IPS-20b (cell line): ENCODE measurements around the gene BCAS1.

Experiments
- H3K27ac ChIP-seq: one replicate; pipeline ENCODE4 v1.5.1; 2013; ENCODE audit warnings: low read length
- H3K27me3 ChIP-seq: 2 replicates; pipeline ENCODE4 v1.6.1; 2013; ENCODE audit warnings: mild to moderate bottlenecking, low read length, inconsistent platforms; ENCODE audit not compliant: insufficient read depth
- H3K36me3 ChIP-seq: 2 replicates; pipeline ENCODE4 v1.6.1; 2013; ENCODE audit warnings: low read depth, mild to moderate bottlenecking, inconsistent platforms, low read length, moderate library complexity; ENCODE audit not compliant: insufficient read depth
- H3K4me1 ChIP-seq: 2 replicates; pipeline ENCODE4 v1.6.1; 2013; ENCODE audit warnings: mild to moderate bottlenecking, control low read depth, inconsistent platforms, low read length, moderate library complexity; ENCODE audit not compliant: insufficient read depth
- H3K4me3 ChIP-seq: 2 replicates; pipeline ENCODE4 v1.5.1; 2013; ENCODE audit warnings: mild to moderate bottlenecking, low read length, inconsistent platforms
- H3K9ac ChIP-seq: 2 replicates; pipeline ENCODE4 v1.6.1; 2013; ENCODE audit warnings: low read depth, mild to moderate bottlenecking, inconsistent platforms, low read length, moderate library complexity
- H3K9me3 ChIP-seq: 2 replicates; pipeline ENCODE4 v1.6.1; 2013; ENCODE audit warnings: mild to moderate bottlenecking, low read depth, low read length, inconsistent platforms; ENCODE audit not compliant: insufficient read depth

Gene BCAS1

DNA sequence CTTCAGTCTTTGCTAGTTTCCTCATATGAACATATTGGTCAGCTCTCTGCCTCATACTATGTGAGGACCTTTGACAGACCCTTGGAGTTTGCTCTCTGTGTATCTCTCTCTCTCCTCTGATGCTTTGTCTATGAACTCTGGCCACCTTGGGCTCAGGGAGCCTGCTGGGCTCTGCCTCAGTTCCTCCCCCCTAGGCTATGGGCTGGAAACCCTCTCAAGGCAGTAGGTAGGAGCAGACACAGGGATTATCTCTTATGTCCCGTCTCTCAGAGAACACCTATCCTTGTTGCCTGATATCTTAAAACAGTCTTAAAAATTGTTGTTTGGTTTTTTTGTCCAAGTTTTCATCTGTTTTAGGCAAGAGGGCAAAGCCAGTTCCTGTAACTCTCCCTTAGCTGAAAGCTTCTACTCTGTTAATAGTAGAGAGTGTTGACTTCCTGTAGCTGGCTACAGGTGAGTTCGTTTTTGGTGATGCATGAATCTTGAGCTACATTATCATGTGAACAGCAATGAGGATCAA, 68.3 kb downstream of the BCAS1 start:
- Histone ChIP-seq H3K4me1 (no peaks in the 10 kb centered on the region), H3K27ac (no peak overlapping the region), H3K4me3 (no peak overlapping the region), H3K9me3 (no peaks in the 10 kb centered on the region), H3K27me3 (no peaks in the 10 kb centered on the region), H3K9ac (no peak overlapping the region), H3K36me3 (no peaks in the 10 kb centered on the region)

DNA sequence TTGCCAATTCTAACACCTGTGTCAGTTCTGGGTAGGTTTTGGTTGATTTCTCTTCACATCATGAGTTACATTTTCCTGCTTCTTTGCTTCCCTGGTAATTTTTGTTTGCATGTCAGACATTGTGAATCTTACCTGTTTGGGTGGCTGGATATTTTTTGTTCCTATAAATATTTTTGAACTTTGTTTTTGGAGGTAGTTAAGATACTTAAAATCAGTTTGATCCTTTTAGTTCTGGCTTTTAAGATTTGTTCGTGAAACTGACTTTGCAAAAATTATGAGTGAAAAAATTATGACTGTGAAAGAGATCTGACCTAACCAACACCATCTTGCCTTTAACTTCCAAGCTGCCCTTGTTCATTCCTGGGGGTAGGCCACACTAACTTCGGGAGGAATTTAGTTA, 69.5 kb downstream of the BCAS1 start:
- Histone ChIP-seq H3K9ac (no peak overlapping the region), H3K4me1 (no peaks in the 10 kb centered on the region), H3K27me3 (no peaks in the 10 kb centered on the region), H3K4me3 (no peak overlapping the region), H3K27ac (no peak overlapping the region), H3K36me3 (no peaks in the 10 kb centered on the region), H3K9me3 (no peaks in the 10 kb centered on the region)

DNA sequence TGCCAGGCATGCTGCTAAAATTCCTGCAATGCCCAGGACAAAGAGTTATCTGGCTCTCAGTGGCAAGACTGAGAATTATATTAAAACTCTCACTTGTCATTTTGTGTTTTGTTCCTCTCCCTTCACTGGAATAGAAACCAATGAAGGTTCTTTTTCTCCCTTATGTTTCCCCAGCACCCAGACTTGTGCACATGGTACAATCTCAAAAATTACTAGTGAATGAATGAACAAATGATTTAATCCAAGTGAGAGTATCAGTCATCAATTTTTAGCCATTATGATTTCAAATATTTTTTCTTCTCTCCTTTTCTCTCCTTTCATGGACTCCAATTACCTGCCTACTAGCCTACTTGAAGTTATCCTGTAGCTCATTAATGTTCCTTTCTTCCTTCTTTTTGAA, 70.1 kb downstream of the BCAS1 start:
- Histone ChIP-seq H3K27ac (no peak overlapping the region), H3K4me1 (no peaks in the 10 kb centered on the region), H3K36me3 (no peaks in the 10 kb centered on the region), H3K9ac (no peak overlapping the region), H3K9me3 (no peaks in the 10 kb centered on the region), H3K27me3 (no peaks in the 10 kb centered on the region), H3K4me3 (no peak overlapping the region)

DNA sequence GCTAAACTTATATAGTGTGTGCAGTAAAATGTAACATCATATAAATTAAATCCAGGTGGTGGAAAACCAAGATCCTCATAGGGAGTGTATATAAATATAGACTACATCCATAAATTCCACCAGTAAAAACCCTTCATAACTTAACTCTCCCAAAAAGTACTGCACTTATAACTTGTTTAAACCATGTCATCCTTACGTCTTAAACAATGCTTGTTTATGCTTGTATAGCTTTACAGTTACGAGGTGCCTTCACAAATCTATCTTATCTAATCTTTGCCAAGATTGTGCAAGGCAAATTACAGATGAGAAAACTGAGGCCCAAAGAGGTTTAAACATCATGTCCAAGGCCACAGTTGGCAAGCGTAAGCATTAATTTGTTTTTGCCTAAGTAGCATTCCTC, 71.3 kb downstream of the BCAS1 start:
- H3K27ac ChIP-seq, result no peak overlapping the region
- H3K4me3 ChIP-seq, result no peak overlapping the region
- no peaks in the 10 kb centered on the region for H3K4me1 ChIP-seq
- no peaks in the 10 kb centered on the region for H3K36me3 ChIP-seq
- H3K9ac ChIP-seq, result no peak overlapping the region
- H3K27me3 ChIP-seq, result no peaks in the 10 kb centered on the region
- no peaks in the 10 kb centered on the region for H3K9me3 ChIP-seq

DNA sequence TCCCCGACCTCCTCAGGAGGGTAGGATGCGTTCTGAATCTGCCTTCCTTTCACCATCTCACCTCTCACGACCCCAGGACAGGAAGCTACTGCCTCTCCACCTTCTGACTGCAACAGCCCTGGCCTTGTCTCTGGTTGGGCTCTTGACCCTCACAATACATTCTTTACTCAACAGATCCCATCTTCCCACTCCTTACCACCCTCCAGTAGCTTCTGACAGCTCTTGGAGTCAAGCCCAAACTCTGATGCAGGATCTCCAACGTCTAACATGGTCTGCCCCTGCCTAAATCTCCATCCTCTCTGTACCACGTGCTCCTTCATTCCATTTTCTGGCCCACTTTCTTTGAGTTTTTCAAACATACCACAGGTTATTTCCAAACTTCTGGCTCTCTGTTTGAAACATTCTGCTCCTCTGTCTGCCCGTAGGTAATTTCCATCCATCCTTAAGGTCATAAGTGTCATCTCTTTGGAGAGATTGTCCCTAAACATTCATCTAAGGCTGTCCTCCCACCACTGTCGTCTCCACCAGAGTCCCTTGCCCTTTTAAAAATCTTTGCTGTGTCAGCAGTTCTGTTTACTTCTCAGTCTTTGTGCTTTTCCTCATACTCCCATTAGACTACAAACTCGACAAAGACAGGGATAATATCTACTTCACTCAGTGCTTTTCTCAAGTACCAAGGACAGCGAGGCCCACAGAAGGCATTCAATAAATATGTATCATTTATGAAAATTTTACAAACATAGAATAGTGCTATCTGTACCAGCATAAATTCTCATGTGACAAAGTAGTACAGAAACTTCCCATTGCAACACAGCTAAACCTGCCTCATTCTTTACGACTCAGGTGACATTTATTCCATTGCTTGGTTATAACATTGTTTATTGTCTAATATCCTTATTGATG, 73.6 kb downstream of the BCAS1 start:
- no peaks in the 10 kb centered on the region for H3K27me3 ChIP-seq
- H3K9ac ChIP-seq, result no peak overlapping the region
- no peaks in the 10 kb centered on the region for H3K36me3 ChIP-seq
- H3K4me3 ChIP-seq, result no peak overlapping the region
- H3K9me3 ChIP-seq, result no peaks in the 10 kb centered on the region
- no peak overlapping the region for H3K27ac ChIP-seq
- no peaks in the 10 kb centered on the region for H3K4me1 ChIP-seq

DNA sequence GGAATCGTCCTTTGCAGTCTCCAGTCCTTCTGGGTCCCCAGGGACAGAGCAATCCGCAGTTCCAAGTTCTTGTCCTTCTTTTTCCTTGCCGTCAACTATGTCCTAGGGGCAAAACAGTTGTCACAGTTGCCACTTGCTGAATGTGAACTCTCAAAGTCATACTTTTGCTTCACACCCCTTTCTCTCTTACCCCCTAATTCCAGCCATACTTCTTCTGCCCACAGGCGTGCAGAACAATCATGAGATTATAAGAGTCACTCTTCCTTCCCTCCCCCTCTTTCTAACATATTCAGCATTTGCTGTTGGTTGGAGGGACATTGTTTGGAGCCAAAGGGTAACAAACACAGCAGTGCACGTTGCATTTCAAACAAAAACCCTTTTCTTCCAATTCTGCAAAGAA, 74.4 kb downstream of the BCAS1 start:
- Histone ChIP-seq H3K4me3 (no peak overlapping the region), H3K27ac (no peak overlapping the region), H3K9me3 (no peaks in the 10 kb centered on the region), H3K36me3 (no peaks in the 10 kb centered on the region), H3K4me1 (no peaks in the 10 kb centered on the region), H3K9ac (no peak overlapping the region), H3K27me3 (no peaks in the 10 kb centered on the region)

DNA sequence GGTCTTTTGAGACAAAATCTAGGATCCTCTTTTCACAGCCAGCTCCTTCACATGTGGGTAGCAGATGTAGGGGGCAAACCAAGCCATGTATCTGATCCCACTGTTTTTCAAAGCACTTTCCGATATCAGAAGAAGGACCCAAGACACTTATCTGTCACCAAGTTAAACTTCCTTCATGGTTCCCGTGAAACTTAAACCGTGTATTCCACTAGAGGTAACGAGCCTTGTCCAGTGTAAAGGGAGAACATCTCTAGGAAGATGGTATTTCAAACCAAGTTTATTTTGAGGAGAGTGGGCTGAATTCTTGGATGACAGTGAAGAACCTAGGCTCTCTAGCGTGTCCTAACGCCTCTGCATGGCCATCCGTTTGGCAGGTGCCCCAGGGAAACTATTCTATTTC, 76.3 kb downstream of the BCAS1 start:
- Histone ChIP-seq H3K9me3 (no peaks in the 10 kb centered on the region), H3K36me3 (no peaks in the 10 kb centered on the region), H3K27me3 (no peaks in the 10 kb centered on the region), H3K27ac (no peak overlapping the region), H3K4me3 (no peak overlapping the region), H3K9ac (no peak overlapping the region), H3K4me1 (no peaks in the 10 kb centered on the region)

DNA sequence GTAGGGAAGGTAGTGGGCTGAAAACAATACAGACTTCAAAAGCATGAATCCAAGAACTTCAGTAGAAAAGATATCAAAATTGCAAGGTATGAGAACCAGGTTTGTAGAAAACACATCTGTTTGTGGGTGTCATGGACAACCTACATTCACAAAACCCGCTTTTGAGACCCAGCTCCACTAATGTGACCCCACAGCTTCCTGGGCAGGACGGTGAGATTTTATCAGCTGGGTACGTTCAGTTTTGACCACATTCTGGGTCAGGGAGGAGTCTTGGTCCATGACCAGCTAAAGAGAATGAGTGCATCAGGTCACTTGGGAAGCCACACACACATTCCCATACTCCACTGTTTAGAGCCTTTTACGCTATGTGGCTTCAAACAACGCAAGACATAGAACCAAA, 77.1 kb downstream of the BCAS1 start:
- Histone ChIP-seq H3K9ac (no peak overlapping the region), H3K4me3 (no peak overlapping the region), H3K4me1 (no peaks in the 10 kb centered on the region), H3K27ac (no peak overlapping the region), H3K9me3 (no peaks in the 10 kb centered on the region), H3K36me3 (no peaks in the 10 kb centered on the region), H3K27me3 (no peaks in the 10 kb centered on the region)

DNA sequence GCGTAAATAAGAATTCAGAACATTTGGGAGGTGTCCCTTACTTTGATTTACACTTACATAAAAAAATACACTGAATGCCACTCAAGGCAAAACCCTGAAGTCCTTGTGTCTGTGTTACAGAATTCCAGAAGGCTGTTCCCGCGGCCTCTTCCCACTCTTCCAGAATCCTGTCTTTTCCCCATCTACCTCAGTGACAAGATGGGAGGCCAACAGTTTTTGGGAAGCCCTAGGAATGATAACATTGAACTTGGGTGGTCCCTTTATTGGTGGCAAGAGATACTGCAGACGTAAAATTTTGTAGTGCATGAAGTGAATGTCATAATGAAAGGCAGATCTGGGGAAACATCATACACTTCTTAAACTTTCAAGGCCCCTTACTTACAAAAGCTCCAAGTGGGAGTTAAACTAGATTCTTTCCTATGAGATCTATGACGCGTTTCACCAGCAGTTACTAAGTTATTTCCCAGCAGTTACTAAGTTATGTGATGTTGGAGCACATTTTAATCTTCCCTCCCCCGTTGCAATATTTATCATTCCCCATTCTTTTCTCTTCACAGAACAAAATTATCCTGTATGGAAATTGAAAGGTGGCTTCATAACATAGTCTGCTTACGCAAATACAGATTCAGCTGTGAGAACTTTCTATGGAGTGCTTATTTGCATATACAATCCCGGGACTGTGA, 79.5 kb downstream of the BCAS1 start:
- no peaks in the 10 kb centered on the region for H3K4me1 ChIP-seq
- no peaks in the 10 kb centered on the region for H3K27me3 ChIP-seq
- no peaks in the 10 kb centered on the region for H3K9me3 ChIP-seq
- no peaks in the 10 kb centered on the region for H3K36me3 ChIP-seq
- no peak overlapping the region for H3K27ac ChIP-seq
- no peak overlapping the region for H3K4me3 ChIP-seq
- H3K9ac ChIP-seq, result no peak overlapping the region

DNA sequence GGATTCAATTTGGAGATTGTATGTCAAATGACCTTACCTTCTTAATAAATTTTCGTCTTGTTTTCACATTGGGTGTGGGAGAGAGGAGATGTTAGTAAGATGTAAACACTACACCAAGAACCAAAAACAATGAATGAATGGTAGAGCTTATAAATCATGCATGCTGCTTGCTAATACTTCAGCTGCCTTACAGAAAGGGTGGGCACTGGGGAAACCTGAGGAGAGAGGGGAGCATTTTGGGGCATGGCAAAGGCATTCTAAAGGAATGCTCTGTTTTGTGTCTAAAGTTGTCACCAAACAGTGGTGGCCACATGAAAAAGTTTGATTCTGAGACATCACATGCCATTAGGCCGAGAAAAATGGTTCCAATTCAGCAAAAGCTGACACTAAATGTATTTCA, 80.4 kb downstream of the BCAS1 start:
- Histone ChIP-seq H3K4me3 (no peak overlapping the region), H3K36me3 (no peaks in the 10 kb centered on the region), H3K27ac (no peak overlapping the region), H3K27me3 (no peaks in the 10 kb centered on the region), H3K4me1 (no peaks in the 10 kb centered on the region), H3K9me3 (no peaks in the 10 kb centered on the region), H3K9ac (no peak overlapping the region)

DNA sequence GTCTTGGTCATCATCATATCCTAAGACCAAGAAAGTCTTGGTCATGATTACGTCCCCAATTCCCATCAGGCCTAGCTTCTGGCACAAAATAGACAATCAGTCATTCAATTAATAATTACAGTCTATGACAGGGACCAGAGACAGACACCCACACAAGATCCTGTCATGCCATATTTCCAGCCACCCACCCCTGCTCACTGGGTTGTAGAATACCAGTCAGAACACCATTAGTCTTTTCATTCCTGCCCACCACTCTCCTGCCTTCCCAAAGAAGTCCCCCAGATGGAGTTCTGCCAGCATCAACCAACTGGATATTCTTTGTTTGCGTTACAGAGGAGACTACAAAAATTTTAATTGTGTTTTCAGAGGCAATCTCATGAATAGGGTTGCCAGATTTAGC, 81.0 kb downstream of the BCAS1 start:
- H3K4me3 ChIP-seq, result no peak overlapping the region
- H3K4me1 ChIP-seq, result no peaks in the 10 kb centered on the region
- no peaks in the 10 kb centered on the region for H3K27me3 ChIP-seq
- no peaks in the 10 kb centered on the region for H3K9me3 ChIP-seq
- no peaks in the 10 kb centered on the region for H3K36me3 ChIP-seq
- H3K9ac ChIP-seq, result no peak overlapping the region
- H3K27ac ChIP-seq, result no peak overlapping the region
